HCT116 (cell line): ENCODE measurements around the gene MICU2. TPM values are rescaled to one million over a fixed set of nuclear protein-coding genes. Genes with fewer than 3 reads are reported as not detected.

Experiments used
- ATAC-seq: fragments of 200-7000 bp; cut with Tn5 transposase; 2 replicates; pipeline ENCODE4 v1.9.1; 2020; ENCODE audit warnings: mild to moderate bottlenecking, moderate library complexity
- BruUV-seq: library from RNA; stranded (reverse); fragments of 400-500 nt; replicated peaks from 2 replicates; lab custom pipeline; 2021; lab: Mats Ljungman, UMichigan
- CTCF ChIA-PET: fragments of 300-600 bp; sonication (Branson Sonifier 250); formaldehyde crosslinking; loops from one replicate; lab custom pipeline; 2021; ENCODE audit warnings: antibody characterized with exemption; lab: Charles Lee
- POLR2A ChIA-PET: fragments of 300-600, 350-600 bp; sonication (Branson Sonifier 250); formaldehyde crosslinking; loops from one replicate; lab custom pipeline; 2021; ENCODE audit warnings: antibody characterized with exemption; lab: Charles Lee
- RAD21 ChIA-PET, 2 experiments: fragments of 300-600 bp; sonication (Branson Sonifier 250); formaldehyde crosslinking; loops; one replicate each; lab custom pipeline; 2023; ENCODE audit warnings: low total read pairs in 2 of 2; ENCODE audit not compliant: uncharacterized antibody in 2 of 2, unreplicated experiment in 2 of 2, low non-redundant PET in 1 of 2; lab: Charles Lee
- DNase-seq: peaks from one replicate; pipeline ENCODE4 v3.0.0-alpha.2; 2010; ENCODE audit warnings: low read depth, low spot score
- H2AFZ ChIP-seq: fragments of 200-600 bp; shearing (Covaris generic), sonication (generic); 2 replicates; pipeline ENCODE4 v1.6.1; 2017; ENCODE audit warnings: low read depth, mixed run types, mixed read lengths, antibody characterized with exemption, low read length; ENCODE audit not compliant: poor library complexity, severe bottlenecking
- H3K27ac ChIP-seq: 2 replicates; pipeline ENCODE4 v1.5.1; 2012; ENCODE audit warnings: low read depth, low read length
- H3K27me3 ChIP-seq: fragments of 200-600 bp; sonication (generic); 2 replicates; pipeline ENCODE4 v1.6.1; 2016; ENCODE audit warnings: mixed run types, low read length, mixed read lengths; ENCODE audit not compliant: insufficient read depth
- H3K36me3 ChIP-seq, 2 experiments: fragments of 200-500 bp in 1 of 2; fragments of 200-600 bp in 1 of 2; sonication (Bioruptor generic) in 1 of 2; sonication (generic) in 1 of 2; 2 replicates each; pipeline versions ENCODE4 v1.5.1 to v1.6.1; 2014 to 2016; ENCODE audit warnings: low read length in 2 of 2, inconsistent platforms in 1 of 2, mixed read lengths in 1 of 2, mixed run types in 1 of 2; ENCODE audit not compliant: insufficient read depth in 2 of 2, control insufficient read depth in 1 of 2
- H3K4me1 ChIP-seq, 2 experiments: fragments of 200-600 bp in 1 of 2; sonication (generic) in 1 of 2; 2 replicates each; pipeline versions ENCODE4 v1.5.1 to v1.6.1; 2012 to 2017; ENCODE audit warnings: low read length in 2 of 2, inconsistent platforms in 1 of 2, mild to moderate bottlenecking in 1 of 2, mixed read lengths in 1 of 2, mixed run types in 1 of 2, moderate library complexity in 1 of 2; ENCODE audit not compliant: insufficient read depth in 2 of 2, control insufficient read depth in 1 of 2
- H3K4me2 ChIP-seq: fragments of 200-600 bp; sonication (generic); 2 replicates; pipeline ENCODE4 v1.6.1; 2017; ENCODE audit warnings: mixed run types, low read length, mixed read lengths
- H3K4me3 ChIP-seq, 2 experiments: fragments of 200-600 bp in 1 of 2; sonication (generic) in 1 of 2; replicated peaks in 1 of 2; 2 replicates each; pipeline ENCODE4 v1.5.1; 2011 to 2016; ENCODE audit warnings: low read length in 2 of 2, control low read depth in 1 of 2, low read depth in 1 of 2, mild to moderate bottlenecking in 1 of 2, mixed read lengths in 1 of 2, mixed run types in 1 of 2
- H3K79me2 ChIP-seq: fragments of 200-600 bp; sonication (generic); 2 replicates; pipeline ENCODE4 v1.6.1; 2017; ENCODE audit warnings: mild to moderate bottlenecking, mixed run types, low read length, moderate library complexity, mixed read lengths; ENCODE audit not compliant: insufficient read depth
- H3K9ac ChIP-seq: fragments of 200-600 bp; sonication (generic); 2 replicates; pipeline ENCODE4 v1.6.1; 2016; ENCODE audit warnings: low read length, mixed read lengths
- H3K9me2 ChIP-seq: fragments of 200-600 bp; sonication (generic), shearing (Covaris generic); 2 replicates; pipeline ENCODE4 v1.6.1; 2017; ENCODE audit warnings: mixed run types, mild to moderate bottlenecking, moderate library complexity; ENCODE audit not compliant: insufficient read depth
- H3K9me3 ChIP-seq, 2 experiments: fragments of 200-500 bp in 1 of 2; fragments of 200-600 bp in 1 of 2; sonication (Bioruptor generic) in 1 of 2; sonication (generic) in 1 of 2; 2 replicates each; pipeline ENCODE4 v1.6.1; 2014 to 2017; ENCODE audit warnings: low read length in 2 of 2, mixed read lengths in 2 of 2, inconsistent platforms in 1 of 2, low read depth in 1 of 2, mild to moderate bottlenecking in 1 of 2, mixed run types in 1 of 2, moderate library complexity in 1 of 2; ENCODE audit not compliant: control insufficient read depth in 1 of 2, insufficient read depth in 1 of 2
- H4K20me1 ChIP-seq: fragments of 200-600 bp; sonication (generic), shearing (Covaris generic); 2 replicates; pipeline ENCODE4 v1.6.1; 2017; ENCODE audit warnings: mixed run types, mild to moderate bottlenecking, moderate library complexity; ENCODE audit not compliant: insufficient read depth
- CEBPB ChIP-seq: IDR thresholded peaks from 2 replicates; pipeline ENCODE4 v1.6.1; 2012; ENCODE audit warnings: low read depth
- EGR1 ChIP-seq: IDR thresholded peaks from 2 replicates; pipeline ENCODE4 v1.6.1; 2012; ENCODE audit warnings: low read depth
- ELF1 ChIP-seq: IDR thresholded peaks from 2 replicates; pipeline ENCODE4 v1.6.1; 2012; ENCODE audit warnings: low read depth, borderline replicate concordance
- EZH2 ChIP-seq: fragments of 200-600 bp; sonication (generic); IDR thresholded peaks from 2 replicates; pipeline ENCODE4 v1.6.1; 2017; ENCODE audit warnings: antibody characterized with exemption, mixed run types
- EZH2phosphoT487 ChIP-seq: fragments of 200-600 bp; IDR thresholded peaks from 2 replicates; pipeline ENCODE4 v1.6.1; 2018; ENCODE audit warnings: antibody characterized with exemption, borderline replicate concordance
- FOSL1 ChIP-seq: IDR thresholded peaks from 2 replicates; pipeline ENCODE4 v1.6.1; 2012; ENCODE audit warnings: low read depth
- JUND ChIP-seq: IDR thresholded peaks from 2 replicates; pipeline ENCODE4 v1.6.1; 2012
- POLR2A ChIP-seq: IDR thresholded peaks from 2 replicates; pipeline ENCODE4 v1.7.0; 2011; ENCODE audit warnings: borderline replicate concordance; ENCODE audit not compliant: insufficient read depth, insufficient read length; ENCODE audit errors: extremely low read depth
- POLR2AphosphoS5 ChIP-seq: IDR thresholded peaks from 2 replicates; pipeline ENCODE4 v1.6.1; 2011; ENCODE audit warnings: mild to moderate bottlenecking, low read depth, low read length, moderate library complexity
- SIN3A ChIP-seq: IDR thresholded peaks from 2 replicates; pipeline ENCODE4 v1.6.1; 2012; ENCODE audit warnings: low read depth
- SRF ChIP-seq: IDR thresholded peaks from 2 replicates; pipeline ENCODE4 v1.6.1; 2012; ENCODE audit warnings: low read depth
- TCF7L2 ChIP-seq: IDR thresholded peaks from 2 replicates; pipeline ENCODE4 v1.7.0; 2011; ENCODE audit warnings: borderline replicate concordance, inconsistent platforms; ENCODE audit not compliant: insufficient read depth, insufficient read length; ENCODE audit errors: extremely low read depth
- ZFX ChIP-seq: fragments of 450-650 bp; IDR thresholded peaks from 2 replicates; pipeline ENCODE4 v1.6.1; 2017
- intact Hi-C: fragments of 100-400 bp; cut with micrococcal nuclease; formaldehyde crosslinking; loops from 2 replicates; pipeline ENCODE4 v1.10.0; 2022
- total RNA-seq: library from RNA; stranded (reverse); gene quantifications from one replicate; pipeline ENCODE4 v1.2.1, GENCODE V29; 2021; ENCODE audit not compliant: unreplicated experiment
- TF ChIP-seq, protein P1 (sequence below), 3 experiments: fragments of 200-600 bp in 1 of 3; sonication (generic) in 1 of 3; IDR thresholded peaks in 2 of 3; conservative IDR thresholded peaks in 1 of 3; 2 replicates each; pipeline ENCODE4 v1.5.1; 2012 to 2017; ENCODE audit warnings: low read depth in 2 of 3, low read length in 2 of 3, antibody characterized with exemption in 1 of 3, borderline replicate concordance in 1 of 3, control low read depth in 1 of 3, mild to moderate bottlenecking in 1 of 3, mixed read lengths in 1 of 3, mixed run types in 1 of 3, moderate library complexity in 1 of 3; ENCODE audit not compliant: insufficient read depth in 1 of 3
- TF ChIP-seq, protein P2 (sequence below): IDR thresholded peaks from 2 replicates; pipeline ENCODE4 v1.6.1; 2012

MICU2 gene
- total RNA-seq, 1 experiment from 2014 or later = 41.0 TPM

DNA sequence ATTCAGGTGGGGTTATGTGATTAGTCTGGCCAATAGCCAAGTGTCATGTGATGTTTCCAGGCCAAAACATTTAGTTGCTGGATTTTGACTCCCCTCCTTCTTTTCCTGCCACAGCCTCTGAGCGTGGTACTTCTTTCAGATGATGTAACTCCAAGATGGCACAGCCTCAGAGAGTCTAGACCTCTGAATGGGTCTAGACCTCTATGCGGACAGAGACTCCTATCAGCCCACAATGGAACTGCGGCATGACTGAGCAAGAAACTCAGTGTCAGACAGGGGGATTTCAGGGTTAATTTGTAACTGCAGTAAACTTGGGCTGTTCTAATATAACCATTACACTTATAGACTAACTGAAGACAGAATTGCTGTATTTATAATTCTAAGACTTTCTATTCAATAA, 102.3 kb downstream of the MICU2 start:
- TSS peak; percentile 18 for BruUV-seq
- no peaks in the 10 kb centered on the region for H3K9me3 ChIP-seq
- no peak overlapping the region for H3K4me2 ChIP-seq
- no peak overlapping the region for H3K9ac ChIP-seq
- CTCF ChIA-PET = no interaction called here
- no peak overlapping the region for H2AFZ ChIP-seq
- intact Hi-C loops = no loop called here
- DNase-seq = no peak
- H3K4me3 ChIP-seq = no peak overlapping the region
- peak; percentile 63; the same call in 1 of the 2 replicates for ATAC-seq
- H4K20me1 ChIP-seq = no peaks in the 10 kb centered on the region
- no peaks in the 10 kb centered on the region for H3K79me2 ChIP-seq
- RAD21 ChIA-PET = no interaction called here
- peaks cover 0 to 2% of the 10 kb centered on the region in 2 experiments; a peak in 1 of 4 replicates for H3K36me3 ChIP-seq
- no peaks in the 10 kb centered on the region for H3K9me2 ChIP-seq
- H3K27me3 ChIP-seq = no peaks in the 10 kb centered on the region
- no peak overlapping the region for H3K27ac ChIP-seq
- TF ChIP-seq FOSL1 = no peak
- TF ChIP-seq, protein P1, sequence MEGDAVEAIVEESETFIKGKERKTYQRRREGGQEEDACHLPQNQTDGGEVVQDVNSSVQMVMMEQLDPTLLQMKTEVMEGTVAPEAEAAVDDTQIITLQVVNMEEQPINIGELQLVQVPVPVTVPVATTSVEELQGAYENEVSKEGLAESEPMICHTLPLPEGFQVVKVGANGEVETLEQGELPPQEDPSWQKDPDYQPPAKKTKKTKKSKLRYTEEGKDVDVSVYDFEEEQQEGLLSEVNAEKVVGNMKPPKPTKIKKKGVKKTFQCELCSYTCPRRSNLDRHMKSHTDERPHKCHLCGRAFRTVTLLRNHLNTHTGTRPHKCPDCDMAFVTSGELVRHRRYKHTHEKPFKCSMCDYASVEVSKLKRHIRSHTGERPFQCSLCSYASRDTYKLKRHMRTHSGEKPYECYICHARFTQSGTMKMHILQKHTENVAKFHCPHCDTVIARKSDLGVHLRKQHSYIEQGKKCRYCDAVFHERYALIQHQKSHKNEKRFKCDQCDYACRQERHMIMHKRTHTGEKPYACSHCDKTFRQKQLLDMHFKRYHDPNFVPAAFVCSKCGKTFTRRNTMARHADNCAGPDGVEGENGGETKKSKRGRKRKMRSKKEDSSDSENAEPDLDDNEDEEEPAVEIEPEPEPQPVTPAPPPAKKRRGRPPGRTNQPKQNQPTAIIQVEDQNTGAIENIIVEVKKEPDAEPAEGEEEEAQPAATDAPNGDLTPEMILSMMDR (IDR thresholded peaks at IDR 0.05 in 2 of 3, conservative IDR thresholded peaks at IDR 0.05 in 1 of 3; ENCODE audit: borderline replicate concordance in 1 of 3, insufficient read depth in 1 of 3, low read depth in 2 of 3, low read length in 2 of 3) = peak in 2 of 3 experiments; percentile 32 to 38; a peak in 4 of 6 replicates
- POLR2A ChIA-PET = no interaction called here
- no peaks in the 10 kb centered on the region for H3K4me1 ChIP-seq

DNA sequence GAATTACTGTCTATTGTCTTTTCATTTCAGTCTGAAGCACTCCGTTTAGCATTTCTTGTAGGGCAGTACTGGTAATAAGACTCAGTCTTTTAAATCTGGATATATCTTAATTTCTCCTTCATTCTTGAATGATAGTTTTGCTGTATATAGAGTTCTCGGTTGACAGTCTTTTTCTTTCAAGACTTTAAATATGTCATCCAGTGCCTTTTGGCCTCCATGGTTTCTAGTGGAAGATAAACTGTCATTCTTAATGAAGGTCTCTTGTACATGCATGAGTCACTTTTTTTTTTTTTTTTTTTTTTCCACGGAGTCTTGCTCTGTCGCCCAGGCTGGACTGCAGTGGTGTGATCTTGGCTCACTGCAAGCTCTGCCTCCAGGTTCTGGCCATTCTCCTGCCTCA, 117.6 kb downstream of the MICU2 start:
- CTCF ChIA-PET = interaction anchor here (0.7 kb wide), 1 partner anchor 9 kb away, joined by 3 read pairs; no protein-coding TSS in a partner anchor
- H3K4me1 ChIP-seq = no peaks in the 10 kb centered on the region
- no peak for TF ChIP-seq ZFX
- no peak for TF ChIP-seq EGR1
- no peak for TF ChIP-seq CEBPB
- no peak for TF ChIP-seq EZH2phosphoT487
- TF ChIP-seq SRF = no peak
- no peak for TF ChIP-seq JUND
- TF ChIP-seq EZH2 = no peak
- no peak for TF ChIP-seq SIN3A
- TF ChIP-seq, protein P1 (IDR thresholded peaks at IDR 0.05 in 2 of 3, conservative IDR thresholded peaks at IDR 0.05 in 1 of 3; ENCODE audit: borderline replicate concordance in 1 of 3, insufficient read depth in 1 of 3, low read depth in 2 of 3, low read length in 2 of 3) = no peak
- TF ChIP-seq TCF7L2 = no peak
- TF ChIP-seq, protein P2, sequence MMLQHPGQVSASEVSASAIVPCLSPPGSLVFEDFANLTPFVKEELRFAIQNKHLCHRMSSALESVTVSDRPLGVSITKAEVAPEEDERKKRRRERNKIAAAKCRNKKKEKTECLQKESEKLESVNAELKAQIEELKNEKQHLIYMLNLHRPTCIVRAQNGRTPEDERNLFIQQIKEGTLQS = no peak
- TF ChIP-seq POLR2AphosphoS5 = no peak
- no peak for TF ChIP-seq POLR2A
- TF ChIP-seq ELF1 = no peak

More for the DNA sequence above, 117.6 kb downstream of the MICU2 start:
- POLR2A ChIA-PET = no interaction called here
- no peaks in the 10 kb centered on the region for H4K20me1 ChIP-seq
- no peak overlapping the region for H3K9ac ChIP-seq
- H3K9me3 ChIP-seq = no peaks in the 10 kb centered on the region; a peak in 1 of 4 replicates
- BruUV-seq = no TSS peak
- H3K79me2 ChIP-seq = no peaks in the 10 kb centered on the region
- H3K4me3 ChIP-seq = no peak overlapping the region
- no peaks in the 10 kb centered on the region for H3K27me3 ChIP-seq
- no peak for ATAC-seq
- no peak overlapping the region for H2AFZ ChIP-seq
- no peak overlapping the region for H3K27ac ChIP-seq
- H3K4me2 ChIP-seq = no peak overlapping the region
- no peaks in the 10 kb centered on the region for H3K36me3 ChIP-seq
- RAD21 ChIA-PET = no interaction called here
- DNase-seq = no peak
- H3K9me2 ChIP-seq = no peaks in the 10 kb centered on the region
- intact Hi-C loops = loop anchor here (10.0 kb wide), 1 partner anchor 452 kb away; no protein-coding TSS in a partner anchor
